Urinary bladder (tissue), 4 donors: ENCODE data around the gene SNX32. TPM values are rescaled to one million over a fixed set of nuclear protein-coding genes. Genes with fewer than 3 reads are reported as not detected.
"Not testable (repeated sequence)": the region's sequence is repeated elsewhere in the genome, so short reads cannot be mapped to it uniquely, and the experiment has no call there.

Experiments
- DNase-seq: peaks from one replicate; pipeline ENCODE4 v3.0.0-alpha.2; 2015; ENCODE audit errors: extremely low spot score
- H3K27ac ChIP-seq: one replicate; pipeline ENCODE4 v1.5.1; 2013; ENCODE audit warnings: low read depth, mild to moderate bottlenecking, moderate library complexity
- H3K36me3 ChIP-seq: one replicate; pipeline ENCODE4 v1.6.1; 2013; ENCODE audit warnings: mild to moderate bottlenecking, moderate library complexity; ENCODE audit not compliant: insufficient read depth
- H3K4me1 ChIP-seq: one replicate; pipeline ENCODE4 v1.6.1; 2013; ENCODE audit warnings: mild to moderate bottlenecking, moderate library complexity; ENCODE audit not compliant: insufficient read depth
- H3K4me3 ChIP-seq: one replicate; pipeline ENCODE4 v1.5.1; 2013; ENCODE audit warnings: low read depth, low read length
- WGBS: extraction: QIAGEN DNeasy Blood & Tissue Kit; methylation state at CpG from one replicate; pipeline ENCODE4 v1.1.7; 2013; 5-methylcytosine and 5-hydroxymethylcytosine counted together
- polyA plus RNA-seq: library from polyadenylated mRNA; stranded (reverse); fragments of 200-250 nt; gene quantifications from one replicate; pipeline ENCODE4 v1.2.3, GENCODE V29; 2013
- total RNA-seq: library from RNA; depleted of rRNA; stranded (reverse); fragments of >200 nt; gene quantifications from one replicate; pipeline ENCODE4 v1.2.3, GENCODE V29; 2014
- donor health status: healthy with polysubstance abuse.
- donor health status: healthy.

SNX32 gene
- total and polyA plus RNA-seq, 2 donors: 0.85 to 2.0 TPM

DNA sequence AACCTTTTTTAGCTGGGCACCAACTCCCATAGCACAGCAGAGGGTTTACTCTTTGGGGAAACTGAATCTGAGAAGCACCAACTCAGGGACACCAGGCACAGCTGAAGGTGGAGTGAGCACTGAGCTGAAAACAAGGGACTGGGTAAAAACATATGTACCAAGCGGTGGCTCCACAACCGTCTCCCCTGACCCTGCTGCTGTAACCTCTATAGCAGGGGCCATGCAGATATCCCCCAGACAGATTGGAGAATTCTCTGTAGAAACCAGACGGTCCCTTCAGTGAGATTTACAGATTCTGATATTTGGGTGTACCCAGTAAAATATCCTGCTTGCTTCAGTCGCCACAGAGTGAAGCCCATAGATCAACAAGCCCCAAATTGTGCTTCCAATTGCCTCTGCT lies 4.3 kb upstream of the SNX32 start:
- no peaks in the 10 kb centered on the region for H3K4me1 ChIP-seq
- WGBS: 50% methylated on average over 4 of the region's 4 CpGs
- H3K4me3 ChIP-seq: no peak overlapping the region
- no peak overlapping the region for H3K27ac ChIP-seq
- no peaks in the 10 kb centered on the region for H3K36me3 ChIP-seq
- DNase-seq: no peak

DNA sequence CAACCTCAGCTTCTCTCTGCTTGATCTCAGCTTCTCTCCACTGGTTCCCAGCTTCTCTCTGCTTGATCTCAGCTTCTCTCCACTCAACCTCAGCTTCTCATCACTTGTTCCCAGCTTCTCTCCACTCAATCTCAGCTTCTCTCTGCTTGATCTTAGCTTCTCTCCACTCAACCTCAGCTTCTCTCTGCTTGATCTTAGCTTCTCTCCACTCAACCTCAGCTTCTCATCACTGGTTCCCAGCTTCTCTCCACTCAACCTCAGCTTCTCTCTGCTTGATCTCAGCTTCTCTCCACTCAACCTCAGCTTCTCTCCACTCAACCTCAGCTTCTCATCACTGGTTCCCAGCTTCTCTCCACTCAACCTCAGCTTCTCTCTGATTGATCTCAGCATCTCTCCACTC lies 1.5 kb upstream of the SNX32 start:
- not testable (repeated sequence) for H3K27ac ChIP-seq, H3K4me1 ChIP-seq

GRCh38 chr11:65834202-65834601 lies 439 bp downstream of the SNX32 start:
- no peaks in the 10 kb centered on the region for H3K4me1 ChIP-seq
- no peaks in the 10 kb centered on the region for H3K36me3 ChIP-seq
- no peak for DNase-seq
- H3K4me3 ChIP-seq: no peak overlapping the region
- WGBS: 50% methylated on average over 6 of the region's 6 CpGs
- H3K27ac ChIP-seq: no peak overlapping the region

More for the DNA sequence above, 1.5 kb upstream of the SNX32 start:
- DNase-seq, H3K4me3 ChIP-seq, H3K36me3 ChIP-seq: not testable (repeated sequence)

DNA sequence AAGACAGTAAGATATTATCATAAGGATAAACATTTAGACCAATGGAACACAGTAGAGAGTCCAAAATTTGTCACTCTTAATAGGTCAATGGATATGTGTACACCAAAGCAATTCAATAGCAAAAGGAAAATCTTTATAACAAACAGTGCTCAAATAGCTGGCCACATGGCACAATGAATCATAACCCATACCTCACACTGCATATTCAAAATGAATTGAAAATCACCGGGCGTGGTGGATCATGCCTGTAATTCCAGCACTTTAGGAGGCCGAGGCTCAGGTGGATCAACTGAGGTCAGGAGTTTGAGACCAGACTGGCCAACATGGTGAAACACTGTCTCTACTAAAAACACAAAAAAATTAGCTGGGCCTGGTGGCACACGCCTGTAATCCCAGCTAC lies 8.4 kb downstream of the SNX32 start:
- WGBS: 96% methylated on average over 4 of the region's 4 CpGs
- Histone ChIP-seq H3K36me3 (no peaks in the 10 kb centered on the region), H3K4me1 (no peaks in the 10 kb centered on the region), H3K4me3 (no peak overlapping the region), H3K27ac (no peak overlapping the region)
- DNase-seq: no peak

GRCh38 chr11:65843811-65844210 lies 10.0 kb downstream of the SNX32 start:
- no peak for DNase-seq
- Histone ChIP-seq H3K4me1 (no peaks in the 10 kb centered on the region), H3K36me3 (no peaks in the 10 kb centered on the region), H3K4me3 (no peak overlapping the region), H3K27ac (no peak overlapping the region)
- 90% methylated on average over 3 of the region's 3 CpGs for WGBS

- 82% methylated on average over 10 of the region's 10 CpGs for WGBS
- no peak for DNase-seq
- Histone ChIP-seq H3K36me3 (no peaks in the 10 kb centered on the region), H3K27ac (no peak overlapping the region), H3K4me1 (no peaks in the 10 kb centered on the region), H3K4me3 (no peak overlapping the region)
Measured at GRCh38 chr11:65844231-65844872, 10.6 kb downstream of the SNX32 start.

DNA sequence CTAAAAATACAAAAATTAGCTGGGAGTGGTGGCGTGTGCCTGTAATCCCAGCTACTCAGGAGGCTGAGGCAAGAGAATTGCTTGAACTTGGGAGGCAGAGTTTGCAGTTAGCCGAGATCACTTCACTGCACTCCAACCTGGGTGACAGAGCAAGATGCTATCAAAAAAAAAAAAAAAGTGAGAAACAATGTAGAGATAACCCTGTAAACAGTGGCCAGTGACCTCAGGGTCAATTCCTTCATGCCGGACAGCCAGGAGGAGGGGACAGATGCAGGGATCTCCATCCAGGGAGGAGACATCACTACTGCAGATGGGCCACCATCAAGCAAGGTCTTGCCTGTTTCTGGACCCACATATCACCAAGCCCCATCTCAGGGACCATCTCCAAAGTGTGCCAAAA lies 14.0 kb downstream of the SNX32 start:
- Histone ChIP-seq H3K36me3 (peaks cover 3% of the 10 kb centered on the region), H3K4me3 (no peak overlapping the region), H3K27ac (no peak overlapping the region), H3K4me1 (no peaks in the 10 kb centered on the region)
- DNase-seq: no peak
- 82% methylated on average over 3 of the region's 3 CpGs for WGBS

GRCh38 chr11:65848693-65849092 lies 14.9 kb downstream of the SNX32 start:
- WGBS: 63% methylated on average over 7 of the region's 7 CpGs
- H3K4me3 ChIP-seq, H3K36me3 ChIP-seq, H3K27ac ChIP-seq, H3K4me1 ChIP-seq, DNase-seq: not testable (repeated sequence)

GRCh38 chr11:65849366-65849765 lies 15.6 kb downstream of the SNX32 start:
- Histone ChIP-seq H3K27ac (no peak overlapping the region), H3K36me3 (peaks cover 5% of the 10 kb centered on the region), H3K4me1 (no peaks in the 10 kb centered on the region), H3K4me3 (no peak overlapping the region)
- WGBS: 71% methylated on average over 8 of the region's 8 CpGs
- DNase-seq: no peak

DNA sequence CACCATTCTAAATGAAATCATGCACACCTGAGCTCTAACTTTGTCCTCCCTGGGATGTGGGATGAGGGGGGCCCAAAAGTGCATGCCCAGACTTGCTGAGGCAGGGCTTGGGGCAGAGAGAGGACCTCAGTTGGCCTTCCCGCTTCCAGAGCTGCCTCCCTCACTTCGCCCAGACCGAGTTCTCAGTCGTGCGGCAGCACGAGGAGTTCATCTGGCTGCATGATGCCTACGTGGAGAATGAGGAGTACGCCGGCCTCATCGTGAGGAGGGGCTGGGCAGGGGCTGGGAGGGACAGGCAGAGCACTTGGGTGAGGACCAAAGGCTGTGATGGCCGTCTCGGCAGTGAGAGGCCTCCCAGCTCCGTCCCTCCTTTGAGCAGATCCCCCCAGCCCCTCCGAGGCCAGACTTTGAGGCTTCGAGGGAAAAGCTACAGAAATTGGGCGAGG lies 16.0 kb downstream of the SNX32 start:
- 43% methylated on average over 16 of the region's 16 CpGs for WGBS
- no peak for DNase-seq
- H3K36me3 ChIP-seq: peaks cover 5% of the 10 kb centered on the region
- H3K27ac ChIP-seq: no peak overlapping the region
- H3K4me3 ChIP-seq: no peak overlapping the region
- no peaks in the 10 kb centered on the region for H3K4me1 ChIP-seq

- no peak overlapping the region for H3K27ac ChIP-seq
- no peak overlapping the region for H3K4me3 ChIP-seq
- peaks cover 5% of the 10 kb centered on the region for H3K36me3 ChIP-seq
- H3K4me1 ChIP-seq: no peaks in the 10 kb centered on the region
- WGBS: 77% methylated on average over 20 of the region's 20 CpGs
- no peak for DNase-seq
Measured at GRCh38 chr11:65850217-65851082, 16.7 kb downstream of the SNX32 start.

GRCh38 chr11:65851083-65851579 lies 17.4 kb downstream of the SNX32 start:
- no peaks in the 10 kb centered on the region for H3K4me1 ChIP-seq
- peaks cover 5% of the 10 kb centered on the region for H3K36me3 ChIP-seq
- no peak overlapping the region for H3K4me3 ChIP-seq
- 87% methylated on average over 14 of the region's 14 CpGs for WGBS
- DNase-seq: no peak
- H3K27ac ChIP-seq: no peak overlapping the region

GRCh38 chr11:65851811-65852507 lies 18.2 kb downstream of the SNX32 start:
- Histone ChIP-seq H3K4me1 (no peaks in the 10 kb centered on the region), H3K27ac (no peak overlapping the region), H3K36me3 (peaks cover 5% of the 10 kb centered on the region), H3K4me3 (no peak overlapping the region)
- 85% methylated on average over 10 of the region's 10 CpGs for WGBS
- DNase-seq: no peak
